ENCODE measurements around the gene PNPLA2.

The PNPLA2 gene

DNA sequence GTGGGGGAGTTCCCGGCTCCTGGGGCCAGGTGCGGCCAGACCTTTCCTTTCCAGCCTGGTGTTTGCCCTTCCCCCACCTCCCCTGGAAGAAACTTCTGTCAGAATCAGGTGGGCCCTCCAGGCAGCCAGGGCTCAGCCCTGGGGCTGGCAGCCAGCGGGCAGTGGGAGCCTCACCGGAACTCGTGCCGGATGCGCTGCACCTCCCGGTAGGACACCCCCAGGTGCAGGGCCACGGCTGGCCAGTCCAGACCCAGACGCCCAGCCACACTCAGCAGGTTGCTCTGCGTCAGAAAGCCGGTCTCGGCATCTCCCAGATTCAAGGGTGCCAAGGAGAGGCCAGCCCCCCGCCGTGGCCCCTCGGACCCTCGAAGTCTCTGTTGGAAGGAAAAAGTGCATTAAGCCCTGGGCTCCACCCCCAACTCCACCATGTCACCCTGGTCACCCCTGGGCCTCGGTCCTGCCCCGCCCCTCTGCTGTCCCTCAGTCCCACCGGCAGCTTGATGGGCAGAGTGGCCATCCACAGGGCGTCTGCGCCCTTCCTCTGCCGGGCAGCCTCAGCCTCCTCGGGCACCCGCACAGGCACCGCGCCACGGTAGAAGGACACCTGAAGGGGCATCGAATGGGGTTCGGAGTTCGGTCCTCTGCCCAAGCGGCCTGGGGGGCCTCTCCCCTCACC, 18.9 kb upstream of the PNPLA2 start:
- no peak for DNase-seq

DNA sequence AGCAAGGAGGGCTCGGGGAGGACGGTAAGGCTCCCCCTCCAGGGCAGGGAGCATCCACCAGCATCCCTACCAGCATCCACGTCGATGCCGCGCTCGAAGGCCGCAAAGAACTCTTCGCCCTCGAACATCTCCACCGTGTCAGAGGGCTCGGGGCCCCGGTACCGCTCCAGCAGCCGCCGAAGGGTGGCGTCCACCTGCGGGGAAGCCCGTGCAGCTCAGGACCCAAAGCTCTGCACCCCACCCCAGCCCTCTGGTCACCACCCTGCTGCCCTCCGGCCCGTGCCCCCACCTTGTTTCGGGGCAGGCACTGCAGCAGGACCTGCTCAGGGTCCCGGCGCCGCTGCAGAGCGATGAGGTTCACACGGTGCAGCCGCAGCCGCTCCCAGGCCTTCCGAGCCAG, 18.2 kb upstream of the PNPLA2 start:
- no peak for DNase-seq

DNA sequence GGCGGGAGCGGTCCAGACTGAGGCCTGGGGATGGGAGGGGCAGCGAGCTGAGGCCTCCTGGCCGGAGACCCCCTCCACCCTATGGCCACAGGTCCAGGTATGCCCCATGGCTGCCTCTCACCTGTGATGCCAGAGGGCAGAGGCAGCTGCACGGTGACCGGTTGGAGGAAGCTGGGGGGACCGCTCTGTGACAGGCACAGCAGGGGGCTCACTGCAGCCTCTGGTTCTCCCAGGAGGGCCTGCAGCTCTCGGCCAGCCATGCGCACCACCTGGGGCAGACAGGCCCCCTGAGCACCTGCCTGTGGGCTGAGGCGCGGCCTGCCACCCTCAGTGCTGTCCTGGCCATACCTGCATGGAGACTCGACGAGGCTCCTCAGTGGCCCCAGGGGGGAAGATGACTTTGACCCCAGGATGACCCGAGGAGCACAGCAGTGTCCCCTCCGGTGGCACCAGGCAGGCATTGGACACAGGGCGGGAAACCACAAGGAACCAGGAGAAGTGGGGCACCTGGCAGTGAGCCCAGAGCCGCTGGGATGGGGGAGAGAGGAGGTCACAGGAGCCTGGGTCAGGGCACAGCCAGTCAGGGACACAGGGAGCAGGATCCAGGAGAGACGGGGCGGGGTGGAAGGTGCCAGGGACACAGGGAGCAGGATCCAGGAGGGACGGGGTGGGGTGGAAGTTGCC, 17.5 kb upstream of the PNPLA2 start:
- DNase-seq: no peak

DNA sequence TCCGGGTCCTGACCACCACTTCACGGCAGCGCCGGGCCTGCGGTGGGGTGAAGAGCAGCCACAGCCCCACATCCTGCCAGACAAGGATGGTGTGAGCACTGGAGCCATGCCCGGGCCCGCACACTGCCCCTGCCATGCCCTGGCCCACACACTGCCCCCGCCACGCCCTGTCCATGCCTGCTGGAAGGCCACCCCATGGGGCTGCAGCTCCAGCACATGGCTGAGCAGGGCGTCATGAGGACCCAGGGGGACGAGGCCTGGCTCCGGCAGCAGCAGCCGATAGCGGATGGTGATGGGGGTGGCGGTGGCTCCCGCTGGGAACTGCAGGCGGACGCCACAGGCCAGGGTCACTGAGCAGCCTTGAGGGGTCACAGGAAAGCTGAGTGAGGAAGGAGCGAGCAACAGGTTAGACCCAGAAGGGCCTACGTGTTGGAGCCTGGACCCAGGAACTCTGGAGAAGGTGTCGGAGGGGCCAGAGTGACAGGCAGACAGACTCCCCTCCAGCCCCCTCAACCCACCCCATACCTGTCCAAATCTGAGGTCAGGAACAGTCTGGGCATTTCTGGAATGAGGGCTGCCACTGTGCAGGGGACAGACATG, 16.6 kb upstream of the PNPLA2 start:
- no peak for DNase-seq

DNA sequence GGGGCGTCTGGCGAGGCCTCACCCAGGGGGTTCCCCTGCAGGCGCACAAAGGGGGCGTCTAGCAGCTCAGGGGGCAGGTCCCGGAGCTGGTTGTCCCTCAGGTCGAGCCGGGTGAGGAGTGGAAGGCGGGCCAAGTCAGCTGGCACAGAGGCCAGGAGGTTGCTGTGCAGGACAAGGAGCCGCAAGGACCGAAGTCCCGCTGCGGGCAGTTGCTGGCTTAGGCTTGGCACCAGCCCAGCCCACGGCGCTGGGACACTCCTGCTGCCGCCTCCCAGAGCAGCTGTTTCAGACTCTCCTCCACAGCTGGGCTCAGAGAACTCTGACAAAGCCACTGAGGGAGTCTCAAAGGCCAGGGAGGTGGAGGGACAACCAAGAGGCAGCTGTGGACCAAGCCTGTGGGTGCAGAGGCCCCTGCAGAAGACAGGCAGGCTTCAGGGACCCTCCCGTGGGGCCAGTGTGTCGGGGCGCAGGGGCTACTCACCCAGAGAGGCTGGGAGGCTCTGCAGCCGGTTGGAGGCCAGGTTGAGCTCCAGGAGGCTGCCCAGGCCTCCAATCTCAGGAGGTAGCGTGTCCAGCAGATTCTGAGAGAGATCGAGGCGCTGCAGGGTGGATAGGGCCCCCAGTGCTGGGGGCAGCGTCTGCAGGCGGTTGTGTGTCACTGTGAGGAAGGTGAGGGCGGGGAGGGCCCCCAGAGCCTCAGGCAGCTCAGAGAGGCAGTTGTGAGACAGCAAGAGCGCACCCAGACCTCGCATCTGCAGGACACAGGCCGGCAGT, 15.8 kb upstream of the PNPLA2 start:
- DNase-seq: no peak

DNA sequence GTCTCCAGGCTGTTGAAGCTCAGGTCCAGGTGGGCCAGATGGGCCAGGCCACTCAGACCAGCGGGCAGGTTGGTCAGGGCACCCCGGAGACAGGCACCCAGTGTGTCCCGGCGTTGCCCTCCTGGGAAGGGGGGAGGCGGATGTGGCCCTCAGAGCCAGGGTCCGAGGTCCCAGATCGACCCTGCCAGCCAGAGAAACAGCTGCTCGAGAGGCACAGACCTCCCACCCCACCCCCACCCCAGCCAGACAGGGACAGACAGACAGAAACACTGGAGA, 15.3 kb upstream of the PNPLA2 start:
- no peak for DNase-seq

DNA sequence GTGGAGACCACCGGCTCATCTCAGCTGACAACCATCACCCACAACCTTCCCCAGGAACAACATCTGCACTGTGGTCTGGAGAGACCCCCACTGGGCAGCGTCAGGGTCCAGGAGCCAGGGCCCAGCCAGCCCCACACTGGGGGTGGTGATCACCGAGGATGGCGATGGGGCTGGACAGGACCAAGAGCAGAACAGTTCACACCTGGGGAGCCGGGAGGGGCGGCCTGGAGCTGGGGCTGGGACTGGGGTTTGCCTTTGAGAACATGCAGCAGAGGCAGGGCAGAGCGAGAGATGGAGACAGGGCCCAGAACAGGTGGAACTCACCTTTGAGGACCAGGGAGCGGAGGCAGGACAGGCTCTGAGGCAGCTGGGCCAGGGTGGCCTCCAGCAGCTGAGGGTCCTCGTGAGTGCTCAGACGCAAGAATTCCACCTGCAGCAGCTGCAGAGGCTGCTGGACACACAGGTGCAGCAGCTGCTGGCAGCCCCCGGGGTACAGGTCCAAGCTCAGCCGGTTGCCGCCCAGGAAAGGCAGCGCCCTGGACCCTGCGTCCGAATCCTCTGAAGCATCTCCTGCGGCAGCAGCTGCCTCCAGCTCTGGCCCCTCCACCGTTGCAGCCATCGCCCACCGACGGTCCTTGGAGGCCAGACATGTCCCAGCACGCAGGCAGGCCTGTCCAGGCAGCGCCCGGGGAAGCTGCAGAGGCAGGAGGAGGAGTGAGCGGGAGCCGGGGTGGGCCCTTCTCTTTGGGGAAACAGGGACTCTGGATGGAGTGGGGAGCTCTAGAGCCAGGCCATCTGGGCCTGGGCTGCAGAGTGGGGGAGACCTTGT, 14.7 kb upstream of the PNPLA2 start:
- DNase-seq: no peak

DNA sequence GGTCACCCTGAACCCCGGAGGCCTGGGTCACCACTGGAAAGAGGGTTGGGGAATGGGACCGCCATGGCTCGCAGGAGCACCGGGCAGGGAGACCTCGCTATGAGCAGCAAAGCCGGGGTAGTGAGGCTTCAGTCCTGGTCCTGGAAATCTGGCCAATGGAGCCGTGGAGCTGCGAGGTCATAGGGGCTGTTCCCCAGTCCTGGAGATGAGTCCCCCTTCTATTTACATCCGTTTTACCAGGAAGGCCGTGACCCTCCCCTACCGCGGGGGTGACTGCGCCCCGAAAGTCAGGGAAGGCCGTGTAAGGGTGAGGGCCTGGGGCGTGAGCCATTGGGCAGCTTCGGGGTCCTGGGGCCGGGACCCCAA, 14.1 kb upstream of the PNPLA2 start:
- DNase-seq: no peak

DNA sequence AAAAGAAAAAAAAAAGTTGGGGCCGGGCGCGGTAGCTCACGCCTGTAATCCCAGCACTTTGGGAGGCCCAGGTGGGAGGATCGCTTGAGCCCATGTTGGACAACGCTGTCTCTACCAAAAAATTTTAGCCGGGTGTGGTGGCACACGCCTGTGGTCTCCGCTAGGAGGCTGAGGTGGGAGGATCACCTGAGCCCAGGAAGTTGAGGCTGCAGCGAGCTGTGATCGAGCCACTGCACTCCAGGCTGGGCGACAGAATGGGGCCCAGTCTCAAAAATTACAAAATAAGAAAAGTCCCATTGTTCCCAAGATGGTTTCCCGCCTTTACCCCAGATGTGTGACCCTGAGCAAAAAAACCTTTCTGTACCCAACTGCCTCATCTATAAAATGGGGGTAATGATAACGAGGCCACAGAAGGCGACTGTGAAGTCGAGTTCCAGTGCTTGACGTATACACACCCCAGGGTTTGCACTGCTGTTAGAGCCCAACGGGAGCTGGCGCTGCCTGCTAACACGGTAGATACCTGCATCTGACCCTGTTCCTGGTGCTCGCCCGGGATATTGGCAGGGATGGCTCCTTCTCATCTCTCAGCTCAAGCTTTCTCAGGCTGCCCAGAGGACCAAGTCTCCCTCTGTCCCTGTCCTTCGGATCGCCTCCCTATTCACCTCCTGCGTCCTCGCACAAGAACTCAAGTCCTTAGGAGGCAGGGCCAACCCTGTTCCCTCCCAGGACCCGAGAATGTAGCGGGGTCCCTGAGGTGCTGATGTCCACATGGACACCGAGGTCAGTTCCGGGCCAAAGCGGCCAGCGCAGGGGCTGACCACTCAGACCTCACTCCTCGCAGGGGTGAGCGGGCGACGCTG, 10.1 kb upstream of the PNPLA2 start:
- no peak for DNase-seq

DNA sequence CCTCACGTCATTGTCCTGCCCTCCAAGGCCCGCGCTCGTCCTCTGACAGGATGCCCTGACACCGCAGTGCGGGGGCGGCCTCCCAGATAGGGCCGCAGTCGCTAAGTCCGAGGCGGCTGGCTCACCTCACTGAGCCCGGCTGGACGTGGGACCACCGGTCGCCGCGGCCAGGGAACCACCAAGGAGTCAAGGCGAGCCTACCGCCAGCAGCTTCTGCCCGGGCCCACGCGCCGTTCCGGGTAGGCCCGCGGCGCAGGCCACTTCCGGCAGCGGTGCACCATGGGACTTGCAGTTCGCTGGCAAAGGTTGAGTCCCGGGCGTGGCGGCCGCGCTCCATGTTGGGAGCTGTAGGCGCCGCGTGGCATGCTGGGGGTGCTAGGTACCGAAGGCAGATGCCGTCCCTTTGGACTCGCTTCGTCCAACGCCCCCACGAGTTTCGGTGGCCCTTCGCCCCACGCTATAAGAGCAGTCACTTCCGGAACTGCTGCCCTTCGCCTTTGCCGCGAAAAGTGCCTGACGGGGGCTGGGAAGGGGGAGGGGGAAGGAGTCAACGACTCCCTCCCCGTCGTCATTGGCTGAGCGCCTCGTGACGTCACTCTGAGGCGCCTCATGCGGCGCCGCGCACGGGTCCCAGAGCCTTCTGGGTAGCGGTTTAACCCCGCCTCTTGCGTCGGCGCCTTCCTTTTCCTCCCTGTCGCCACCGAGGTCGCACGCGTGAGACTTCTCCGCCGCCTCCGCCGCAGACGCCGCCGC, 9.3 kb upstream of the PNPLA2 start, which contains the start of gene RPLP2:
Gene RPLP2, plus strand, starts transcription at position 681 of the 753 bp plus-strand sequence. CDS start 268 bp downstream, outside the sequence.
- DNase-seq: peak; percentile 98 to 99

DNA sequence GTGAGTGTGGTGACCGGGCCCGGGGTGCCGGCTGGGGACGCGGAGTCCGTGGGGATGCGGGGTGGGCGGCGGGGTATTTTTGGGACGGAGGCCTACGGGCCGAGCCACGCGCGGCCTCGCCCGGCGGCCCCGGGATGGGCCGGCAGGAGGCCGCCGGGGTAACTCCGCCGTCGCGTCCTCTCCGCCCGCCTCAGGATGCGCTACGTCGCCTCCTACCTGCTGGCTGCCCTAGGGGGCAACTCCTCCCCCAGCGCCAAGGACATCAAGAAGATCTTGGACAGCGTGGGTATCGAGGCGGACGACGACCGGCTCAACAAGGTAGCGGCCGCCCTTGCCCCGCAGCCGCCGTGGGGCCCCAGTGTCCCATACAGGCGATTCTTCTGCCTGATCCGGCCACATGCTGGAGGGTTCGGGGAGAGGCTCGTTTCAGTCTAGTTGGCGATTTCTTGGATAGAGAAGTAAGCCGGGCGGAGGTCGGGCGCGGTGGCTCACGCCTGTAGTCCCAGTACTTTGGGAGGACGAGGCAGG, 8.6 kb upstream of the PNPLA2 start:
- DNase-seq: peak in 1 of 2 donors; percentile 29

DNA sequence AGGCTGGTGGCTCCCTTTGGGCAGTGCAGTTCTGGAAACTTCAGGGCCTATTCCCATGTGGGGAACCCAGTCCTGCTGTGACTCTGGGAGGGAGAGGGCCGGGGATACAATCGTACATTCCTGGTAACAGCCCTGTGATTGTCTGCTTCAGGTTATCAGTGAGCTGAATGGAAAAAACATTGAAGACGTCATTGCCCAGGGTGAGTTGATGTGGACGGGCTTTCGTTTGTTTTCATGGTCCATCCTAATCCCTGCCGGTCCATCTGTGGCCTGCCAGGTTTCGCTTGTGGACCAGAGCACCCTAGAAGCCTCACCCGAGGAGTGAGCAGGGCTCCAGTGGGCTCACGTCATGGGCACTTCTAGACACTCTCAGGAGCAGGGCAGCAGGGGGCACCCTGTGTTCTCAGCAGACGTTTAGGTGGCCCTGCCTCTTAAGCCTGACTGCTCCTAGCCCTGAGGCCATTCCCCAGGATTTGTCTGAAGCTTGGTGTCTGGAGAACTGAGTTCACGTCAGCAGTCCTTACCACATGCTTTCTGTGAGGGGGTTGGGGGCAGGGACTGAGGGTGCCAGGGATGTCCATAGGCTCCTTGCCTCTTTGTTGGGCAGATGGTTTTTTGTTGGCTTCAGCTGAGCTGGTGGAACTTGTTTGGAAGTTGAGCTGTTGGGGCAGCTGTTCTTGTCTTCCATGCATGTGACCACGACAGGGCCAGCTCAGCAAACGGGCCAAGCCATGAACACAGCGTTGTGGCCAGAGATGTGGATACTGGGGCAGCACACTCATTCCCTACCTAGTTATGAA, 7.1 kb upstream of the PNPLA2 start:
- DNase-seq: no peak

DNA sequence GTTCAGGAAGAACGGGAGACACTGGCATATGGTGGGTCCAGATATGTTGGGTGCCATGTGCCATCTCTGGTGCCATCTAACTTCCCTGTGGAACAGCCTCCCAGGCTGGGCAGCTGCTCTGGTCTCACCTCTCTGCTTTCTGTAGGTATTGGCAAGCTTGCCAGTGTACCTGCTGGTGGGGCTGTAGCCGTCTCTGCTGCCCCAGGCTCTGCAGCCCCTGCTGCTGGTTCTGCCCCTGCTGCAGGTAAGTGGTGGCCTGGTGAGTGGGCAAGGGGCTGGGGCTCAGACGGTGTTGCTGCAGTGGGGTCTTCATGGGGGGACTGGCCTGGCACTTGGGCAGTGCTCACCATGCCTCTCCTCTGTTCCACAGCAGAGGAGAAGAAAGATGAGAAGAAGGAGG, 6.3 kb upstream of the PNPLA2 start:
- DNase-seq: no peak

DNA sequence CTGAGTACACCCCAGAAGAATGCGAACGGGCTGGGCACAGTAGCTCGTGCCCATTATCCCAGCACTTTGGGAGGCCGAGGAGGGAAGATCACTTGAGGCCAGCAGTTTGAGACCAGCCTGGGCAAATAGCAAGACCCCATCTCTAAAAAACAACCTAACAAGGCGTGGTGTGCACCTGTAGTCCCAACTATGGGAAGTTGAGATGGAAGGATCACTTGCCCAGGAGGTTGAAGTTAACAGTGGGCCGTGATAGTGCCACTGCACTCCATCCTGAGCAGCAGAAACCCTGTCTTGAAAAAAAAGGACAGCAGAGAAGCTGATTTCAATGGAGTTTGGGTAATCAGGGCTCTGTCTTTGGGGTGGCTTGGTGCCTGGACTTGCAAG, 5.7 kb upstream of the PNPLA2 start:
- DNase-seq: no peak

DNA sequence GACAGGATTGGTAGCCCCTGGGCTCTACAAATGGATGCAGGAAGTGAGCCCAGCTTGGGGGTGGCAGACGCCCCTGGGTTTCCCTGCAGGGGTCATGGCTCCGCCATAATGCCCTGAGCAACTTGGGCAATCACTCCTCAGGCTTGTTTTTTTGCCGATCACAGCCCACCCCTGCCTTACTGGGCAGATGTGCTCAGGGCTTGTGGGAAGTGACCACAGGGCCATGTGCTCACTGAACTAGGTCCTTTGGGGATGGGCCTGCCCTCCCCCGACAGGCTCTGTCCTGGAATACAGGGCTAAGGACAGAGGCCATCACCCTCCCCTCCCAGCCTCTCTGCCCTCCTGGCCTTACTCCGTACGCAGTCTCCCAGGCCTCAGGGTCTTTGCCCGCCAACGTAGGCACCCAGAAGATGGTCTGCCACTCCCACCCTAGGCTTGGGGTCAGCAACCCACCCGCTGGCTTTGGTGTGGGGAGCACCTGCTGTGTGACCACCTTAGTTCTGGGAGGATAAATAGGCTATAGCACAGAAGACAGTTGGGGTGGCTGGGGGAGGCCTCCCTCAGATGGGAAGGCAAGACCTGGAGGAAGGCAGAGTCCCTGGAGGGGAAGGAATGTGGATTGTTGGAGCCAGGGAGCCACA, 5.1 kb upstream of the PNPLA2 start:
- no peak for DNase-seq

DNA sequence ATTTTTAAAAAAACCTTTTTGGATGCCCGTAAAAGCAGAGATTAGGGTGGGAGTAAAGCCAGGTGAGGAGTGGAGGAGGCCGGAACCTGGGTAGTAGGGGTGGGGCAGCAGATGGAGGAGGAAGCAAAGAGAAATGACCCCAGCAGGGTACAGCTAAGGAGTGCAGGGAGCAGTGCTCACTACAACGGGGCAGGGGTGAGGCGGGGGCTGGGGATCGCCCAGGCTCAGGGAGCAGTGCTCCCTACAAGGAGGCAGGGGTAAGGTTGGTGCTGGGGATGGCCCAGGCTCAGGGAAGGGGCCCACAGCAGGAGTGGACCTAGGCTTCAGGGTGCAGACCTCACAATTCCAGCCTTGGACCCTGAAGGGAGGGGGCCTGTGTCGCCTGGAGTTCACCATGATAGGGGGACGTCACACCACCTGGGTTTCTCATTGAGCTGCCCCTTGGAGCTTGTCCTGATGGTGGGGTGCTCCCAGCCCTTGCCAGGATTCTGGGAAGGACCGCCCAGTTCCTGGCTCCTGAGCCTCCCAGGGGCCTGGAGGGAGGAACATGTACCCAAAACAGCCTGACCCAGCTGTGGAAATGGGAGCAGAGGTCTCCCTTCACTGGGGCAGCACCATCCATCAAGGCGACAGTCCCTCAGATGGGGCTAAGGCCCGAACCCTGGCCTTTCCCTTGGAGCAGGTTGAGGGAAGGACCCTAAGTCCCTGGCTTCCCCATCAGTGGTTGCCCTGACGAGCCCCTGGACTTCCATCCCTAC, 2.9 kb upstream of the PNPLA2 start:
- no peak for DNase-seq

DNA sequence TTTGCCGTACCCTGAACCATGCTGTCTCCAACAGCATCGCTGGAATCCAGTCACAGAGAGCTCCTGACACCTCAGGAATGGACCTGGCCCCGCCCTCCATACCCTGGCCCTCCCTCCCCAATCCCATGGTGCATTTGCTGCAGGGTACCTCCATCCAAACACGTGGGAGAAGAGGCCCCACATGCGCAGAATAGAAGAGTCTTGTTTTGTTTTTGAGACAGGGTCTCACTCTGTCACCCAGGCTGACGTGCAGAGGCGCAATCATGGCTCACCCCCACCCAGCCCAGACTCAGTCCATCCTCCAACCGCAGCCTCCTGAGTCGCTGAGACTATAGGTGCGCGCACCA, 2.3 kb upstream of the PNPLA2 start:
- DNase-seq: no peak

DNA sequence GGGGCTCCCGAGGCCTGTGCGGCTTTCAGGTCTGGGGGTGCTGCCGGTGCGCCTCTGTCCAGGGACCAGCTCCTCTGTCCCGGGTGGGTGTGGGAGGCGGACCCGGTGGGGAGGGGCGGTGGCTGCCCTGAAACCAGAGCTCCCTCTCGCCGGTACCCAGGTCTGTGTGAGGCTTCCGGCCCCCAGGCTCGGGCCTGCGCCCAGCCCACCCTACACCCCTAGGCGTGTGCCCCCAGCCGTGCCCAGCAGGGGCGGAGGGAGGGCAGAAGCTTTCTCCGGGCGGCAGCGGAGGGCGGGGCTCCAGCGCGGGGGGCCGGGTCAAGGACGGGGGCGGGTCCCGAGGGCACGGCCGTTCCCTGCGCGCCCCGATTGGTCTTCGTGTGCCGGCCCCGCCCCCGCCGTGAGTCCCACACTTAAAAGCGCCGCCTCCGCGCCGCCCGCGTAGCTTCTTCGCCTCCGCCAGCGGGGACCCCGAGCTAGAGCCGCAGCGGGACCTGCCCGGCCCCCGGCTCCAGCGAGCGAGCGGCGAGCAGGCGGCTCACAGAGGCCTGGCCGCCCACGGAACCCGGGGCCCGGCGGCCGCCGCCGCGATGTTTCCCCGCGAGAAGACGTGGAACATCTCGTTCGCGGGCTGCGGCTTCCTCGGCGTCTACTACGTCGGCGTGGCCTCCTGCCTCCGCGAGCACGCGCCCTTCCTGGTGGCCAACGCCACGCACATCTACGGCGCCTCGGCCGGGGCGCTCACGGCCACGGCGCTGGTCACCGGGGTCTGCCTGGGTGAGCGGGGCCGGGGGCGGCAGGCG, 616 bp downstream of the PNPLA2 start:
- peak; percentile 89 to 92 for DNase-seq
